H1 (cell line): ENCODE measurements around the gene ZNF423. TPM values are rescaled to one million over a fixed set of nuclear protein-coding genes. Genes with fewer than 3 reads are reported as not detected.

Source experiments
- BCL11A ChIP-seq, 2 experiments: IDR thresholded peaks; one replicate each; pipeline ENCODE4 v1.6.1; 2011; ENCODE audit warnings: low read depth in 2 of 2, low read length in 2 of 2, mild to moderate bottlenecking in 2 of 2
- BRCA1 ChIP-seq: IDR thresholded peaks from 2 replicates; pipeline ENCODE4 v1.6.1; 2012; ENCODE audit warnings: low read depth, low read length, improper control_type of control experiment
- CBX5 ChIP-seq: fragments of 300-800, 300-1000 bp; sonication (generic); IDR thresholded peaks from 2 replicates; pipeline ENCODE4 v1.7.1; 2016; ENCODE audit warnings: antibody characterized with exemption, low read length, low read depth
- JUN ChIP-seq: IDR thresholded peaks from 2 replicates; pipeline ENCODE4 v1.6.1; 2011; ENCODE audit warnings: low read depth, mild to moderate bottlenecking, improper control_type of control experiment, low read length
- KDM1A ChIP-seq: fragments of 200-600, 300-600 bp; sonication (generic); IDR thresholded peaks from 2 replicates; pipeline ENCODE4 v1.7.1; 2016; ENCODE audit warnings: mild to moderate bottlenecking, low read length, borderline replicate concordance
- KDM5A ChIP-seq: fragments of 200-600 bp; IDR thresholded peaks from 2 replicates; pipeline ENCODE4 v1.7.1; 2012; ENCODE audit warnings: mild to moderate bottlenecking, low read length, inconsistent platforms, mixed read lengths
- POLR2AphosphoS5 ChIP-seq: IDR thresholded peaks from 2 replicates; pipeline ENCODE4 v1.6.1; 2011; ENCODE audit warnings: low read depth, low read length
- polyA plus RNA-seq, 7 experiments: library from polyadenylated mRNA; depleted of rRNA in 3 of 7; stranded (reverse) in 5 of 7; unstranded in 2 of 7; fragments of >200 nt in 5 of 7; fragments of 200-250 nt in 2 of 7; gene quantifications; 1 replicate in 5 of 7; 2 replicates in 1 of 7; 4 replicates in 1 of 7; pipeline versions ENCODE4 v1.2.1 to v1.2.3, GENCODE V29; 2011 to 2013; ENCODE audit warnings: missing spikeins in 2 of 7, mixed read lengths in 2 of 7
- total RNA-seq: library from RNA; stranded (reverse); fragmentation: NEBNext Ultra II Directional; extraction: Animal tissue kit (Norgen Biotek cat#: 25700); gene quantifications from 2 replicates; pipeline ENCODE4 v1.2.1, GENCODE V29; 2021
- TF ChIP-seq, protein P1 (sequence below): IDR thresholded peaks from 2 replicates; pipeline ENCODE4 v1.6.1; 2012; ENCODE audit warnings: low read length, inconsistent platforms
- TF ChIP-seq, protein P2 (sequence below), 3 experiments: IDR thresholded peaks; 1 replicate in 2 of 3; 2 replicates in 1 of 3; pipeline versions ENCODE4 v1.5.1 to v1.6.1; 2011; ENCODE audit warnings: low read length in 3 of 3, mild to moderate bottlenecking in 3 of 3, inconsistent platforms in 2 of 3, low read depth in 1 of 3, moderate library complexity in 1 of 3; ENCODE audit not compliant: insufficient read depth in 1 of 3; ENCODE audit errors: control extremely low read depth in 1 of 3

Gene ZNF423
- total and polyA plus RNA-seq, 2 of the 8 experiments (the other 6 are each of a cell fraction or from before 2014, with no cell fraction given) = 38.2 to 52.3 TPM

DNA sequence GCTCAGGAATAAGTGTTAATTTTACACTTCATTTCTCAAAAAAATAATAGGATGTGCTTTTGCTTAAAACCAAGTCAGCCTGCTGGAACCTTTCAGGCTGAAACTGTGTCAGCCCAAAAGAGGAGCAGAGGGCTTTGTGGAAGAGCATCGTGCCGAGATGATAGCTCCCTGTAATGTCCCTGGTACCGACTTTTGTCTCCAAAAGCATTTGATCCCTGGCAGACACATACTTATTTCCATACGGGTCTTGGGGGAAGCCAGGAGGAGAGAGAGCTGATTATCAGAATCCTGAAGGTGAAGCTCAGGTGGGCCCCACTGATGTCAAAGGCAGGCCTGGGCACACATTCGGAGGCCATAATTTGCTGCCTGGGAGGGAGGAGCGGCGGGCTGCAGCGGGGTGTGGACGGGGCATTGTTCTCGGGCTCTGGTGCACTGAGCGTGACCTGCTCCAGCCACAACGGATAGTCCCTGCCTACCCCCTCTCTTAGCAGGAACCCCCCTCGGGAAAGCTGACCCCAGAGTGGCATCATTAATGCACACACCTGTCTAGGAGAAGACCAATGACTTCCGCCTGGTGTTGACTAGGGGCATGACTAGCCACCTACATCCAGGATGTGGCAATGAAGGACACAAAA is 326.4 kb downstream of the ZNF423 start (continued):
- no peak for TF ChIP-seq KDM5A
- TF ChIP-seq JUN = no peak
- TF ChIP-seq BCL11A (IDR thresholded peaks at IDR 0.05; ENCODE audit: low read depth in 2 of 2, low read length in 2 of 2) = no peak
- TF ChIP-seq BRCA1 = no peak
- no peak for TF ChIP-seq POLR2AphosphoS5
- no peak for TF ChIP-seq KDM1A
- no peak for TF ChIP-seq CBX5
- TF ChIP-seq, protein P1, sequence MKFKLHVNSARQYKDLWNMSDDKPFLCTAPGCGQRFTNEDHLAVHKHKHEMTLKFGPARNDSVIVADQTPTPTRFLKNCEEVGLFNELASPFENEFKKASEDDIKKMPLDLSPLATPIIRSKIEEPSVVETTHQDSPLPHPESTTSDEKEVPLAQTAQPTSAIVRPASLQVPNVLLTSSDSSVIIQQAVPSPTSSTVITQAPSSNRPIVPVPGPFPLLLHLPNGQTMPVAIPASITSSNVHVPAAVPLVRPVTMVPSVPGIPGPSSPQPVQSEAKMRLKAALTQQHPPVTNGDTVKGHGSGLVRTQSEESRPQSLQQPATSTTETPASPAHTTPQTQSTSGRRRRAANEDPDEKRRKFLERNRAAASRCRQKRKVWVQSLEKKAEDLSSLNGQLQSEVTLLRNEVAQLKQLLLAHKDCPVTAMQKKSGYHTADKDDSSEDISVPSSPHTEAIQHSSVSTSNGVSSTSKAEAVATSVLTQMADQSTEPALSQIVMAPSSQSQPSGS = no peak
- TF ChIP-seq, protein P2, sequence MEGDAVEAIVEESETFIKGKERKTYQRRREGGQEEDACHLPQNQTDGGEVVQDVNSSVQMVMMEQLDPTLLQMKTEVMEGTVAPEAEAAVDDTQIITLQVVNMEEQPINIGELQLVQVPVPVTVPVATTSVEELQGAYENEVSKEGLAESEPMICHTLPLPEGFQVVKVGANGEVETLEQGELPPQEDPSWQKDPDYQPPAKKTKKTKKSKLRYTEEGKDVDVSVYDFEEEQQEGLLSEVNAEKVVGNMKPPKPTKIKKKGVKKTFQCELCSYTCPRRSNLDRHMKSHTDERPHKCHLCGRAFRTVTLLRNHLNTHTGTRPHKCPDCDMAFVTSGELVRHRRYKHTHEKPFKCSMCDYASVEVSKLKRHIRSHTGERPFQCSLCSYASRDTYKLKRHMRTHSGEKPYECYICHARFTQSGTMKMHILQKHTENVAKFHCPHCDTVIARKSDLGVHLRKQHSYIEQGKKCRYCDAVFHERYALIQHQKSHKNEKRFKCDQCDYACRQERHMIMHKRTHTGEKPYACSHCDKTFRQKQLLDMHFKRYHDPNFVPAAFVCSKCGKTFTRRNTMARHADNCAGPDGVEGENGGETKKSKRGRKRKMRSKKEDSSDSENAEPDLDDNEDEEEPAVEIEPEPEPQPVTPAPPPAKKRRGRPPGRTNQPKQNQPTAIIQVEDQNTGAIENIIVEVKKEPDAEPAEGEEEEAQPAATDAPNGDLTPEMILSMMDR (IDR thresholded peaks at IDR 0.05; ENCODE audit: control extremely low read depth in 1 of 3, insufficient read depth in 1 of 3, low read depth in 1 of 3, low read length in 3 of 3) = no peak
